Superior temporal gyrus (tissue), 1 donor: ENCODE data around the gene CORO2A.

Source experiments
- DNase-seq: peaks from one replicate; pipeline ENCODE4 v3.0.0-alpha.2; 2016; ENCODE audit errors: extremely low spot score

The CORO2A gene

DNA sequence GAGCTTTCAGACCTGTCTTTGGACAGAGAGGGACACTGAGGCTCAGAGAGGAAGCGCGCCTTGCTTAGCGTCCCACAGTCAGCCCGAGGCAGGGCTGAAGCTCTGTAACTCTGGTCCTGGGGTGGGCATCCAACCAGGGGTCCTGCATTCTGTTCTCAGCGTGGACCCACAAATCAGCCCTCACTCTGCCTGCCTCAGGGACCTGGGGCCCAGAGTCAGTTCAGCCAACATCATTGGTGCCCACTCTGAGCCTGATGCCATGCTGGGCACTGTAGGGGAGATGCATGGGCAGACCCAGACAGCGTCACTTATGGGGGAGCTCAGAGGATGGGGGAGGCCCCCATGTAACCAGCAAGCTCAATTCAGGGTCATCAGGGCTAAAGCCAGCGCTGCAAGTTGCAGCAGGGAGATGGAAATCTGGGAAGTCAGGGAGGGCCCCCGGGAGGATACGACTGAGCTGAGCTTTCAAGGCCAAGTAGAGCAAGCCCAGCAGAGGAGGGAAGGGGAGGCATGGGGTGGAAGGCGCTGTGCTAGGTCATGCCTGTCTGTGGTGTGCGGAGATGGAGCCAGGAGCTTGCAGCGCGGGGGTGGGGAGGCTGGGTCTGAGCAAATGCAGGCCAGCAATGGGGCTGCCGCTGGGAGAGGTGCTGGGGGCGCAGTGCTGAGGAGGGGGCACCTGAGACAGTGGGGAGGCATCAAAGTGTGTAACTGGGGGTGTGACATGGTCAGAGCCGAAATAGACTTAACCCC, 21.1 kb downstream of the CORO2A start:
- no peak for DNase-seq

DNA sequence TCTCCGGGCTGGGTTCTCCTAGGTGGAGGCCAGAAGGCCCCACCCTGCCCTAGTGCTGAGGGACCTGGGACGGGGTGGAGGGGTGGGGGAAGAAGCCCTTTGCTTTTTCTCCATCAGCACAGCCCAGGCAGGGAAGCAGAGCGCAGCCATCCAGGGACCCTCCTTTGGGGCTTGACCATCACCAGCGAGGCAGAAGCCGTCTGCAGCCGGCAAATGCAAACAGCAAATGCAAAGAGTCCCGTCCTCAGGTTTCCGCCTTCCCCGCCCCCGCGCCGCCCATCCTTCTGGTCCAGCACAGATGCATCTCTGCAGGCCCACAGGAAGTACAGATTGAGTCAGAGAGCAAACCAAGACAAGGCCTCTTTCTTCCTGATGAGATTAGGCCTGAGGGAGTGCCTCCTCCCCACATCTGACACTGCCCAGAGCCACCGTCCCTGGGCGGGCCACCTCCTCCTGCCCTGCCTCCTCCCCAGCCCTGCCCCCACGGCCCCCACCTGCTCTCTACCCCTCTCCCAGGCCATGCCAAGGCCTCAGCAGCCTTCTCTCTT, 23.4 kb downstream of the CORO2A start:
- DNase-seq = no peak

DNA sequence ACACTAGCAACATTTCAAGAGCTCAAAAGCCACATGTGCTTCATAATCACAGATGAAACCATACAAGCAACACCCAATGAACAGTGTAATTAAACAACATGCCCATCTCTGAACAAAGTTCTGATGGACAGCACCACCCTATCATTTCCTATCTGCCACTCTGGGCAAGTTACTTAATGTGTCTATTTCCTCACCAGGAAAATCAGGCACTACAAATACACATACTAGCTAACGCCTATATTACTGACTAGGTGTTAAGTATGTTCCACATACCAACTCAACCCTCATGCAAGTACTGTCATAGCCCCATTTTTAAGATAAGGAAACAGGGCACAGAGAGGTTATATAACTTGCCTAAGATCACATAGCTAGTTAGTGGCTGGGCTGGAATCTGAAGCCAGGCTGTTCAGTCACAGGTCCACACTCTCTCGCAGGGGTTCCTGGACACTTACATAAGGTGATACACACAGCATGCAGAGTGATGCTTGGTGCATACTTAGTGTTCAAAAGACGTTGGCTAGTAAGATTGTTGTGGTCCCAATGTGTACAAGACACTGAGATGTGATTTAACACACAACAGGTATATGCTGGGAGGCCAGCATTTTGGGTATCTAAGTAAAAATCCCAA, 24.2 kb downstream of the CORO2A start:
- DNase-seq = peak; percentile 21

- no peak for DNase-seq
Measured at GRCh38 chr9:98164912-98165311, 27.5 kb downstream of the CORO2A start.

DNA sequence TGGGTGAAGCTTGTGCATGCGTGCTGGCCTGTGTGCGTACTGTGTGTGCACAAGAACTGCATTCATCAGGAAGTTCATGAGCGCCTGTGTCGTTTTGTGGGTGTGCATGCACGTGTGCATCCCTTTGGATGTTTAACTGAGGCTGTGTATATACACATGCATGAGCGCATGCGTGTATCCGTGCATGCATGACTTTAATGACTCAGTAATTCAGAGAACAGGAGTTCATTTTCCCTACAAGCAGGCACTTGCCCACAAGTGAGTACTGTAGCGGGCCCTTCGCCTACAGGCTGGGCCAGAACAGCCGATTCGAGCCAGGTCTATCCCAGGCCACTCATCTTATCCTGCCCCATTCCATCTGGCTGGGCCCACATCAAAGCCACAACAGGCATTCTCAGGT, 29.8 kb downstream of the CORO2A start:
- no peak for DNase-seq

GRCh38 chr9:98161851-98162250, 30.6 kb downstream of the CORO2A start:
- no peak for DNase-seq

DNA sequence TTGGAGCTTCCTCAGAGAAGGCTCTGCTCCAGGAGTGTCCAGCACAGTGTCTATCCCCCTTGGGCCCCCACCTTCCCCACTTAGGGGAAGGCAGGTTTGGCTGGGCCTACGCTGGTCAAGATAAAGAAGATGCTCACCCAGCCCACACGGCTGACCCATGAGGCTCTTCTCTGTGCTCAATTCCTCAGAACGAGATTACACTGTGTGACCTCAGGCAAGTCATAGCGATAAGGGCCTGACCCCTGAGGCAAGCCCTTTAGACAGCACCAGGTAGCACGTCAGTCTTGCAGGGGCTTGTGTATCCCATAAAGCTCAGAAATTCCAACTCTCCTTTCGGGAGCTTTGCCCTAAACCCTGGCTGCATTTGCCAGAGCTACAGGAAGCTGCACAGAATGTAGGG, 32.6 kb downstream of the CORO2A start:
- no peak for DNase-seq

GRCh38 chr9:98159301-98159700, 33.1 kb downstream of the CORO2A start:
- DNase-seq = no peak

- DNase-seq = no peak
Measured at GRCh38 chr9:98158071-98158831, 34.2 kb downstream of the CORO2A start.

- no peak for DNase-seq
Measured at GRCh38 chr9:98157372-98157771, 35.1 kb downstream of the CORO2A start.

GRCh38 chr9:98154678-98155077, 37.8 kb downstream of the CORO2A start:
- DNase-seq = no peak

GRCh38 chr9:98152526-98152925, 39.9 kb downstream of the CORO2A start:
- DNase-seq = no peak

GRCh38 chr9:98150721-98151120, 41.7 kb downstream of the CORO2A start:
- DNase-seq = no peak

GRCh38 chr9:98150164-98150563, 42.3 kb downstream of the CORO2A start:
- no peak for DNase-seq

DNA sequence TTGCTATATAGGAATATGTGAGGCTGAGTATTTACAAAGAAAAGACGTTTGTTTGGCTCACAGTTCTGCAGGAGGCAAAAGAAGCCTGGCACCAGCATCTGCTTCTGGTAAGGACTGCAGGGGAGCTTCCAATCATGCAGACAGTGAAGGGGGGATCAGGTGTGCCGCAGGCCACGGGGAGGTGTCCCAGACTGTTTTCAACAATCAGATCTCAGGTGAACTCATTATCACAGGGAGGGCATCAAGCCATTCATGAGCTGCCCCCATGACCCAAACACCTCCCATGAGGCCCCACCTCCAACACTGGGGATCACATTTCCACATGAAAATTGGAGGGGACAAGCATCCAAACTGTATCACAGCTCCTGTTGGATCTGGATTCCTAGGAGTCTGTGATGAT, 43.0 kb downstream of the CORO2A start:
- no peak for DNase-seq

- no peak for DNase-seq
Measured at GRCh38 chr9:98148486-98148885, 44.0 kb downstream of the CORO2A start.

DNA sequence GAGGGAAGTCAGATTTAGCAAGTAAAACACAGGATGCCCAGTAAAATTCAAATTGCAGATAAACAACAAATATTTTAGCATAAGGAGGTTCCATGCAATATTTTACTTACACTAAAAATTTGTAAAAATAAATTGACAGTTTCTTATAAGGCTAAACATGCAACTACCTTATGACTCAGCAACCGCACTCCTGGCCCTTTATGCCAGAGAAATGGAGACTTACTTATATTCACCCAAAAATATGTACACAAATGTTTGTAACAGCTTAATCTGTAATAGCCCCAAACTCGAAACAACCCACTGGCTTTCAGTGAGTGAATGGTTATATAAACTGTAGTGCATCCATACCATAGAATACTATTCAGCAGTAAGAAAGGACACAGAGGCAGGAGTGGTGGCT, 44.9 kb downstream of the CORO2A start:
- DNase-seq = no peak

GRCh38 chr9:98146101-98146991, 46.1 kb downstream of the CORO2A start:
- no peak for DNase-seq

DNA sequence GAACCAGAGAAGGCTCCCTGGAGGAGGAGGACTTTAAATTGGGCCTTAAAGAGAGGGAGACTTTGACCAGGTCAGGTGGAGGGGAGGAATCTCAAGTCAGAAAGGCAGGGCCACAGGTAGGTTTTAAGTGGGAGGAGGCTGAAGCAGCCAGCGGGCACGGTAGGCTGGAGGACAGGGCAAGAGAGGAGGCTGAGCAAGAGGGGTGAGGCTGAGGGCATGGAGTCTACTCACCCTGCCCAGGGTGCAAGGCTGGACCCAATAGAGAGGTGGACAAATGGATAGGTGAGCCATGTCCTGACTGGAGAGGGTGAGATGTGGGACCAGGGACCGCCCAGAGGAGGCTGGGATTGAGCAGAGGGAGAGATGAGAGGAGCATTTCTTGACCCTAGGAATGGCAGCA, 47.8 kb downstream of the CORO2A start:
- DNase-seq = no peak

- no peak for DNase-seq
Measured at GRCh38 chr9:98144076-98144475, 48.4 kb downstream of the CORO2A start.

DNA sequence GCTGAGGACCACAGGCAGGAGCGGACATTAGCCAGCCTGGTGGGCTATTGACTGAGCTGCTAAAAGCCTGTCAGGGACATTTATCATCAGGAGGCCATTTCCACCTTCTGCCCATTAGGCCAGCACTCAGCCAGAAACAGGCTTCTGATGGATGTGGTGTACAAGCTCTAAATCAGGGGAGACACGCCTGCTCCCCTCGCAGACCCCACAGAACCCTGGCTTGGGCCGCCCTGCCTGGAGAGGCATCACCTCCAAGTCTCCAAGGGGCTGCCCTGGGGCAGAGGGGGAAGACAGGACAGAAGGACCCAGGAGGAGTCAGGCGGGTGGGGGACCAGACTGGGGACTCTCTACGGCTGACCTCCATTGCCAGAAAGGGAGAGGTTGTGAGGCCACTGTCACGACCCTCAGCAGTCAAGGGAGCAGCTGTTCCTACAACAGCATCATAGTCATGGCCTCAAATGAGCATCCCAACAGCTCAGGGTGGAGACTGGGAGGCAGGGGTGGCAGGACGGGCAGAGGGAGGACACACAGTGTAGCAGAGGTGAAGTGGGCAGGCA, 49.4 kb downstream of the CORO2A start:
- DNase-seq = no peak
